ENCODE data around the gene SLC16A7. TPM values are rescaled to one million over a fixed set of nuclear protein-coding genes. Genes with fewer than 3 reads are reported as not detected.

Gene SLC16A7
- total RNA-seq, 2 experiments from 2014 or later, result 30.7 to 34.1 TPM

DNA sequence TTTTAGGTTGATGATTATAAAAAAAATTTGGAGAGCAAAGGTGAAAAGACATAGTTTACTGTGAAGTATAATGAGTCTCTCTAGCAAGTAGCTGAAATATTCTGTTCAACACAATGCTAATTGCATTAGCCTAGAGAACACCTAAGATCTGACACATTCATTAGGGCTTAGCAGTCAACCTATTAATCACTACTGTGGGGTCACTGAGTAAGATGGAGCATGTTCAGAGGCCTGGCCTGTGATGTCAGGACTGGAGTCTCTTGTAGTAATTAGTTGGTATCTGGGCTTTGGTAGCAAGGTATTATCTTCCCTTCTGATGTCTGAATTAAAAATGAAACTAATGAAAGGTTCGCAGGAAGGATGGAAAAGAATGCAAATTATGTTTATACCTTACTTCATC lies 112.7 kb downstream of the SLC16A7 start:
- no TSS peak for BruUV-seq (replicated peaks)
- H3K79me2 ChIP-seq (ENCODE audit: insufficient read depth, low read depth, low read length), result no peaks in the 10 kb centered on the region; the same call in 1 of the 2 replicates
- CTCF ChIA-PET (ENCODE audit: unreplicated experiment), result no interaction called here
- no peaks in the 10 kb centered on the region for H4K20me1 ChIP-seq (ENCODE audit: insufficient read depth, low read length)
- H3K9me3 ChIP-seq (ENCODE audit: low read length), result no peaks in the 10 kb centered on the region
- POLR2A ChIA-PET, result no interaction called here
- H3K4me3 ChIP-seq (ENCODE audit: low read depth, low read length, poor library complexity, severe bottlenecking), result no peak overlapping the region
- H3K4me2 ChIP-seq (ENCODE audit: low read length), result no peak overlapping the region
- no peaks in the 10 kb centered on the region for H3K4me1 ChIP-seq (ENCODE audit: insufficient read depth, low read length, poor library complexity, severe bottlenecking)
- intact Hi-C loops (cut with micrococcal nuclease; ENCODE audit: unreplicated experiment), result no loop called here
- H3K36me3 ChIP-seq (ENCODE audit: insufficient read depth, low read length), result peaks cover 35% of the 10 kb centered on the region
- no peaks in the 10 kb centered on the region for H3K9me2 ChIP-seq (ENCODE audit: insufficient read depth, low read length)
- H3K27ac ChIP-seq (ENCODE audit: low read depth, low read length, poor library complexity, severe bottlenecking), result no peak overlapping the region
- no peak overlapping the region for H2AFZ ChIP-seq (ENCODE audit: low read length)
- TF ChIP-seq, protein P1, sequence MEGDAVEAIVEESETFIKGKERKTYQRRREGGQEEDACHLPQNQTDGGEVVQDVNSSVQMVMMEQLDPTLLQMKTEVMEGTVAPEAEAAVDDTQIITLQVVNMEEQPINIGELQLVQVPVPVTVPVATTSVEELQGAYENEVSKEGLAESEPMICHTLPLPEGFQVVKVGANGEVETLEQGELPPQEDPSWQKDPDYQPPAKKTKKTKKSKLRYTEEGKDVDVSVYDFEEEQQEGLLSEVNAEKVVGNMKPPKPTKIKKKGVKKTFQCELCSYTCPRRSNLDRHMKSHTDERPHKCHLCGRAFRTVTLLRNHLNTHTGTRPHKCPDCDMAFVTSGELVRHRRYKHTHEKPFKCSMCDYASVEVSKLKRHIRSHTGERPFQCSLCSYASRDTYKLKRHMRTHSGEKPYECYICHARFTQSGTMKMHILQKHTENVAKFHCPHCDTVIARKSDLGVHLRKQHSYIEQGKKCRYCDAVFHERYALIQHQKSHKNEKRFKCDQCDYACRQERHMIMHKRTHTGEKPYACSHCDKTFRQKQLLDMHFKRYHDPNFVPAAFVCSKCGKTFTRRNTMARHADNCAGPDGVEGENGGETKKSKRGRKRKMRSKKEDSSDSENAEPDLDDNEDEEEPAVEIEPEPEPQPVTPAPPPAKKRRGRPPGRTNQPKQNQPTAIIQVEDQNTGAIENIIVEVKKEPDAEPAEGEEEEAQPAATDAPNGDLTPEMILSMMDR (conservative IDR thresholded peaks at IDR 0.05; ENCODE audit: low read length), result no peak
- TF ChIP-seq EZH2phosphoT487 (IDR thresholded peaks at IDR 0.05; ENCODE audit: borderline replicate concordance, low read depth, low read length), result no peak
- DNase-seq (ENCODE audit: low spot score), result no peak

DNA sequence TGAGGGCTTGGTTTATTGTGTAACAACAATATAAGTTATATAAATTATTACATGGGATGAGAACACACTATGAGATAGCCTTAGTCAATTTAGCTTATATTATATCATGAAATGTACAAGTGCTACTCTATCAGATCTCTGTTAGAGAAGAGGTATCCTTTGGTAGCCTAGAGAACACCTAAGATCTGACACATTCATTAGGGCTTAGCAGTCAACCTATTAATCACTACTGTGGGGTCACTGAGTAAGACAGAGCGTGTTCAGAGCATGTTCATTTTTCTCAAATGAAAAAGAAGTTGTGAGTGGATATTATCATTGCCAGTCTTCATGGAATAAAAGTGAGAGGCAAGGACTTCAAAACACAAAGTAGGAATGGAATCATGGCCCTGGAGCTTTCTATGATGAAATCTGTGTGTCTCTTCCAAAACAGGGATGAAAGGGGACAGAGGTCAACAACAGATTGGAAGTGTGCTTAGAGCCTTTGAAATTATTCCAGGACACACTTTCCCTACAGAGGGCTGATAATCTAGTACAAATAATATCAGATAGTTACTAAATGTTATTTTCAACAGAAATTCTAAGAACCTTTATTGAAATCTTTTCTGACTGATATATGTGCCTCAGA lies 114.3 kb downstream of the SLC16A7 start:
- Histone ChIP-seq H3K4me1 (ENCODE audit: insufficient read depth, low read length, poor library complexity, severe bottlenecking) (no peaks in the 10 kb centered on the region), H3K4me2 (ENCODE audit: low read length) (no peak overlapping the region), H3K4me3 (ENCODE audit: low read depth, low read length, poor library complexity, severe bottlenecking) (no peak overlapping the region), H3K9me2 (ENCODE audit: insufficient read depth, low read length) (no peaks in the 10 kb centered on the region), H2AFZ (ENCODE audit: low read length) (no peak overlapping the region), H3K9me3 (ENCODE audit: low read length) (no peaks in the 10 kb centered on the region), H3K79me2 (ENCODE audit: insufficient read depth, low read depth, low read length) (no peaks in the 10 kb centered on the region), H3K27ac (ENCODE audit: low read depth, low read length, poor library complexity, severe bottlenecking) (no peak overlapping the region), H4K20me1 (ENCODE audit: insufficient read depth, low read length) (no peaks in the 10 kb centered on the region), H3K36me3 (ENCODE audit: insufficient read depth, low read length) (peaks cover 30% of the 10 kb centered on the region)
- intact Hi-C loops (cut with micrococcal nuclease; ENCODE audit: unreplicated experiment), result no loop called here
- POLR2A ChIA-PET, result interaction anchor here (0.6 to 1.1 kb wide), 3 partner anchors 16 to 1152 kb away, joined by 3 read pairs; no protein-coding TSS in a partner anchor
- no TSS peak for BruUV-seq (replicated peaks)
- TF ChIP-seq, protein P1 (conservative IDR thresholded peaks at IDR 0.05; ENCODE audit: low read length), result no peak
- no peak for TF ChIP-seq EZH2phosphoT487 (IDR thresholded peaks at IDR 0.05; ENCODE audit: borderline replicate concordance, low read depth, low read length)
- DNase-seq (ENCODE audit: low spot score), result no peak
- CTCF ChIA-PET (ENCODE audit: unreplicated experiment), result no interaction called here

DNA sequence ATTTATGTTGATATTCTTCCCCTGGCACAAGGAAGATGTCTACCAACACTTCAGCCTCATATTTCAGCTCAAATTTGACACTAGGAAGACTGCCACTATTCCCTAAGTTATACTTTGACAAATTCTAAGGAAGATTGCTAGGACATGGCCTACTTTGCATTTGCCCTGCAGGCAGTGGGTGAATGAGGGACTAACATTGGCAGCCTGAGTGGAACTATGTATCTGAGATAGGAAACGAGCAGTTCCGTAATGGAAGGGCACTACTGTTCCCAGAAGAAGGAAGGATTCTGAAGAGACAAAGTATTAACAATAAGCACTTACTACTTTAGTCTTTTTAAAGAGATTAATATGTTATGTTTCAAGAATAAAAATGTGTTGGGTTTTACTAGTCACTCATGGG lies 115.1 kb downstream of the SLC16A7 start:
- Histone ChIP-seq H3K27ac (ENCODE audit: low read depth, low read length, poor library complexity, severe bottlenecking) (no peak overlapping the region), H3K4me2 (ENCODE audit: low read length) (no peak overlapping the region), H3K79me2 (ENCODE audit: insufficient read depth, low read depth, low read length) (no peaks in the 10 kb centered on the region), H3K9me2 (ENCODE audit: insufficient read depth, low read length) (no peaks in the 10 kb centered on the region), H3K4me3 (ENCODE audit: low read depth, low read length, poor library complexity, severe bottlenecking) (no peak overlapping the region), H2AFZ (ENCODE audit: low read length) (no peak overlapping the region), H3K36me3 (ENCODE audit: insufficient read depth, low read length) (peaks cover 21% of the 10 kb centered on the region), H4K20me1 (ENCODE audit: insufficient read depth, low read length) (no peaks in the 10 kb centered on the region), H3K4me1 (ENCODE audit: insufficient read depth, low read length, poor library complexity, severe bottlenecking) (no peaks in the 10 kb centered on the region), H3K9me3 (ENCODE audit: low read length) (no peaks in the 10 kb centered on the region)
- no peak for DNase-seq (ENCODE audit: low spot score)
- POLR2A ChIA-PET, result interaction anchor here (0.6 to 1.1 kb wide), 3 partner anchors 8 to 1116 kb away, joined by 3 to 4 read pairs (median 3); no protein-coding TSS in a partner anchor
- intact Hi-C loops (cut with micrococcal nuclease; ENCODE audit: unreplicated experiment), result no loop called here
- CTCF ChIA-PET (ENCODE audit: unreplicated experiment), result no interaction called here
- TF ChIP-seq EZH2phosphoT487 (IDR thresholded peaks at IDR 0.05; ENCODE audit: borderline replicate concordance, low read depth, low read length), result no peak
- TF ChIP-seq, protein P1 (conservative IDR thresholded peaks at IDR 0.05; ENCODE audit: low read length), result no peak
- no TSS peak for BruUV-seq (replicated peaks)

Data from OCI-LY7 (cell line).